UCSD-AML1 (cell line): Measurements from ENCODE around the gene XKR8.
"Not testable (repeated sequence)": the region's sequence is repeated elsewhere in the genome, so short reads cannot be mapped to it uniquely, and the experiment has no call there.

Experiments used
- DNase-seq: peaks from one replicate; lab custom pipeline; 2025; ENCODE audit not compliant: unreplicated experiment; lab: John Stamatoyannopoulos, UW

Gene XKR8

GRCh38 chr1:27980216-27980845, 20.6 kb downstream of the XKR8 start:
- no peak for DNase-seq

- no peak for DNase-seq
Observed at GRCh38 chr1:27981145-27981544, 21.4 kb downstream of the XKR8 start.

GRCh38 chr1:27990920-27991537, 31.3 kb downstream of the XKR8 start:
- no peak for DNase-seq

GRCh38 chr1:27992276-27992675, 32.5 kb downstream of the XKR8 start:
- DNase-seq = peak; percentile 49

GRCh38 chr1:27993241-27993640, 33.5 kb downstream of the XKR8 start:
- DNase-seq = no peak

- no peak for DNase-seq
Observed at GRCh38 chr1:27994060-27994459, 34.3 kb downstream of the XKR8 start.

GRCh38 chr1:27994526-27994925, 34.8 kb downstream of the XKR8 start:
- DNase-seq = not testable (repeated sequence)

GRCh38 chr1:27999055-27999454, 39.3 kb downstream of the XKR8 start:
- DNase-seq = no peak

GRCh38 chr1:28002600-28002999, 42.8 kb downstream of the XKR8 start:
- no peak for DNase-seq

- DNase-seq = not testable (repeated sequence)
Observed at GRCh38 chr1:28003117-28003516, 43.3 kb downstream of the XKR8 start.

- no peak for DNase-seq
Observed at GRCh38 chr1:28010969-28011368, 51.2 kb downstream of the XKR8 start.
